Lung (tissue), 12 donors: ENCODE measurements around the gene IRF2BP1. TPM values are rescaled to one million over a fixed set of nuclear protein-coding genes. Genes with fewer than 3 reads are reported as not detected.

Experiments
- ATAC-seq: fragments of 200-7000 bp; cut with Tn5 transposase; one replicate; pipeline ENCODE4 v1.9.1; 2020; ENCODE audit warnings: moderate number of reproducible peaks; ENCODE audit not compliant: insufficient read depth, low FRiP score
- DNase-seq, 3 donors: peaks; one replicate each; pipeline ENCODE4 v3.0.0-alpha.2; 2013 to 2017
- H3K27ac ChIP-seq, 2 donors: one replicate each; pipeline ENCODE4 v1.5.1; 2013; ENCODE audit warnings: mild to moderate bottlenecking in 2 of 2, moderate library complexity in 2 of 2, control low read depth in 1 of 2, inconsistent platforms in 1 of 2, low read depth in 1 of 2, low read length in 1 of 2
- H3K27me3 ChIP-seq, 3 donors: one replicate each; pipeline ENCODE4 v1.5.1; 2013; ENCODE audit warnings: low read length in 2 of 3; ENCODE audit not compliant: control insufficient read depth in 3 of 3, insufficient read depth in 3 of 3
- H3K36me3 ChIP-seq, 4 donors: one replicate each; pipeline ENCODE4 v1.5.1; 2013; ENCODE audit warnings: low read length in 4 of 4, mild to moderate bottlenecking in 1 of 4, moderate library complexity in 1 of 4; ENCODE audit not compliant: control insufficient read depth in 4 of 4, insufficient read depth in 4 of 4
- H3K4me1 ChIP-seq, 5 donors: one replicate each; pipeline ENCODE4 v1.5.1; 2013; ENCODE audit warnings: low read length in 5 of 5, mild to moderate bottlenecking in 2 of 5, moderate library complexity in 1 of 5; ENCODE audit not compliant: control insufficient read depth in 5 of 5, insufficient read depth in 5 of 5
- H3K4me3 ChIP-seq: one replicate; pipeline ENCODE4 v1.5.1; 2013; ENCODE audit warnings: mild to moderate bottlenecking, control low read depth, moderate library complexity
- H3K9ac ChIP-seq, 2 donors: one replicate each; pipeline ENCODE4 v1.5.1; 2013; ENCODE audit warnings: low read length in 2 of 2, control low read depth in 1 of 2; ENCODE audit not compliant: insufficient read depth in 1 of 2
- H3K9me3 ChIP-seq, 4 donors: one replicate each; pipeline ENCODE4 v1.5.1; 2013; ENCODE audit warnings: low read length in 3 of 4, mild to moderate bottlenecking in 1 of 4, moderate library complexity in 1 of 4; ENCODE audit not compliant: control insufficient read depth in 4 of 4, insufficient read depth in 3 of 4
- WGBS, 2 donors: extraction: QIAGEN DNeasy Blood & Tissue Kit; methylation state at CpG; one replicate each; pipeline ENCODE4 v1.1.7; 2013; 5-methylcytosine and 5-hydroxymethylcytosine counted together
- polyA plus RNA-seq, 2 donors: library from polyadenylated mRNA; stranded (reverse); fragments of 200-250 nt; gene quantifications; one replicate each; pipeline ENCODE4 v1.2.1, GENCODE V29; 2013
- total RNA-seq, 2 donors: library from RNA; depleted of rRNA in 1 of 2; stranded (reverse); fragments of >200 nt in 1 of 2; gene quantifications; one replicate each; pipeline ENCODE4 v1.2.1, GENCODE V29; 2014 to 2021
- TF ChIP-seq, protein P1 (sequence below): IDR thresholded peaks from 2 replicates; pipeline ENCODE4 v1.5.1; 2012; ENCODE audit warnings: mild to moderate bottlenecking; ENCODE audit errors: control extremely low read depth, extremely low read depth
- donor health status: control.
- donor health status: control.
- donor health status: Bipolar disorder and iron deficiency.
- donor health status: healthy.
- donor health status: DM: yes; HTN: yes; CAD: no.

IRF2BP1 gene
- total and polyA plus RNA-seq, 4 donors: 10.9 to 24.3 (median 19.2) TPM

DNA sequence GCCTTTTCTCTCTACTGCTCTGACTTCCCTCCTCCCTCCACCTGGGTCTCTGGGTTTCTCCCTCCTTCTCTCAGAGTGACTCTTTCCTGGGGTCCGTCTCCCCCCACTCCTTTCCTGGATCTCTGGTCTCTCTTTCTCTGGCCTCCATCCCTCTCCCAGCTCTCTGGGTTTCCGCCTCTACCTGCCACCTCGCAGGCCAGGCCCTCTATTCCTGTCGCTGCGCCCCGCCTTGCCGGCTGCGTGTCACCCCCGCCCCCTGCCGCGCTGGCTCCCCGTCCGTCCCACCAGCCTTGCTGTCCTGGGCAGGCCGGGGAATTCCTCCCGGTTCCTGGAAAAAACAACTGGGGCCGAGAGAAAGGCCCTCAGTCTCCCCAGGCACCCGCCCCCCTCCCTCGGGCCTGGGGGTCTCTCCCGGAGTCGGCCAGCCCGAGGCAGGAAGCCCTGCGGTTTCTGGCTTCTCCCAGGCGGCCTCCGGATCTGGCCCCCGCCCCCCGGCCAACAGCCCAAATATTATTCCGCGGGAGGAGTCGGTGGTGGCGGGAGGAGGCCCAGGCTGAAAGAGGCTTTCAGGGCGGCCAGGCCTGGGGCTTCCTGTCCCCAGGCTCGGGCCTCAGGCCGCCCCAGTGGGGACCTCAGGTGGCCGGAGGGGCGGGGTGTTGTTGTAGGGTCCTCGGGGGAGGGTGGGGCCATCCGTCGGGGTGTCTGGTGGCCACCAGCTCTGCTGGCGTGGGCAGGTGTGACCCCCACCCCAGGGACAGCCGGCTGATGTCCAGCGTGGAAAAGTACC, 9.3 kb downstream of the IRF2BP1 start:
- H3K9ac ChIP-seq: peak overlapping the region in 1 of 2 donors; percentile 32
- ATAC-seq (no peak), DNase-seq (peak; percentile 67 to 80 (median 73))
- whole genome bisulfite sequencing, 2 donors: 2 to 7% methylated on average over 41 of the region's 41 CpGs
- peak overlapping the region in 1 of 2 donors; percentile 42 for H3K27ac ChIP-seq
- H3K36me3 ChIP-seq: no peaks in the 10 kb centered on the region
- H3K4me3 ChIP-seq: peak overlapping the region; percentile 13
- TF ChIP-seq, protein P1, sequence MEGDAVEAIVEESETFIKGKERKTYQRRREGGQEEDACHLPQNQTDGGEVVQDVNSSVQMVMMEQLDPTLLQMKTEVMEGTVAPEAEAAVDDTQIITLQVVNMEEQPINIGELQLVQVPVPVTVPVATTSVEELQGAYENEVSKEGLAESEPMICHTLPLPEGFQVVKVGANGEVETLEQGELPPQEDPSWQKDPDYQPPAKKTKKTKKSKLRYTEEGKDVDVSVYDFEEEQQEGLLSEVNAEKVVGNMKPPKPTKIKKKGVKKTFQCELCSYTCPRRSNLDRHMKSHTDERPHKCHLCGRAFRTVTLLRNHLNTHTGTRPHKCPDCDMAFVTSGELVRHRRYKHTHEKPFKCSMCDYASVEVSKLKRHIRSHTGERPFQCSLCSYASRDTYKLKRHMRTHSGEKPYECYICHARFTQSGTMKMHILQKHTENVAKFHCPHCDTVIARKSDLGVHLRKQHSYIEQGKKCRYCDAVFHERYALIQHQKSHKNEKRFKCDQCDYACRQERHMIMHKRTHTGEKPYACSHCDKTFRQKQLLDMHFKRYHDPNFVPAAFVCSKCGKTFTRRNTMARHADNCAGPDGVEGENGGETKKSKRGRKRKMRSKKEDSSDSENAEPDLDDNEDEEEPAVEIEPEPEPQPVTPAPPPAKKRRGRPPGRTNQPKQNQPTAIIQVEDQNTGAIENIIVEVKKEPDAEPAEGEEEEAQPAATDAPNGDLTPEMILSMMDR: no peak
- no peaks in the 10 kb centered on the region for H3K9me3 ChIP-seq
- H3K4me1 ChIP-seq: peaks cover 0 to 17% (median 3%) of the 10 kb centered on the region in 5 donors
- no peaks in the 10 kb centered on the region for H3K27me3 ChIP-seq

DNA sequence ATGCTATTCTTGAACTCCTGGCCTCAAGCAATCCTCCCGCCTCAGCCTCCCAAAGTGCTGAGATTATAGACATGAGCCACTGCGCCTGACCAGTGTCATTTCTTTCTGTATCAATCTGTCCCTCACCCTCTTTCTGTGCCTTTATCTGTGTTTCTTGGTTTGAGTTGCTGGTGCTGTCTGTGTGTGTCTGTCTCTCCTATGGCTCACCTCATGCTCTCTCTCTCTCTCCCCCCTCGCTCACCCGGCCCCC, 9.9 kb downstream of the IRF2BP1 start:
- DNase-seq (no peak), ATAC-seq (no peak)
- H3K27ac ChIP-seq: no peak overlapping the region
- H3K27me3 ChIP-seq: no peaks in the 10 kb centered on the region
- no peak overlapping the region for H3K4me3 ChIP-seq
- H3K36me3 ChIP-seq: no peaks in the 10 kb centered on the region
- H3K9me3 ChIP-seq: no peaks in the 10 kb centered on the region
- WGBS, 2 donors: 48% methylated on average over 4 of the region's 4 CpGs
- peak overlapping the region in 1 of 2 donors; percentile 26 for H3K9ac ChIP-seq
- TF ChIP-seq, protein P1: no peak
- peaks cover 0 to 17% (median 3%) of the 10 kb centered on the region in 5 donors for H3K4me1 ChIP-seq

DNA sequence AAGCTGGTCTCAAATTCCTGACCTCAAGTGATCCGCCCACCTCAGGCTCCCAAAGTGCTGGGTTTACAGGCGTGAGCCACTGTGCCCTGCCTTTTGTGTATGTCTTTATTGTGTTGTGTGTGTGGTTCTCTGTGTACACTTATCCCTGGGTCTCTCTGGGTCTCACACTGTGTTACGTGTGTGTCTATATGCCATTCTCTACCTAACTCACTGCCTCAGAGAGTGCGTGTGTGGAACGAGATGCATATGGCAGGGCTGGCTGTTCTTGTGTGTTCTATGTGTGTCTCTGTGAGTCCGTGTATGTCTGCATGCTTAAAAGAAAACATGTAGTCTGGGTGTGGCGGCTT, 11.3 kb downstream of the IRF2BP1 start:
- WGBS, 2 donors: 88 to 91% methylated on average over 7 of the region's 7 CpGs

More for the DNA sequence above, 11.3 kb downstream of the IRF2BP1 start:
- TF ChIP-seq, protein P1: no peak
- Histone ChIP-seq H3K27ac (no peak overlapping the region), H3K4me1 (peaks cover 0 to 17% (median 3%) of the 10 kb centered on the region in 5 donors), H3K9ac (no peak overlapping the region), H3K9me3 (no peaks in the 10 kb centered on the region), H3K36me3 (no peaks in the 10 kb centered on the region), H3K4me3 (no peak overlapping the region), H3K27me3 (no peaks in the 10 kb centered on the region)
- ATAC-seq (no peak), DNase-seq (no peak)
